ENCODE measurements around the gene RANBP3.

DNA sequence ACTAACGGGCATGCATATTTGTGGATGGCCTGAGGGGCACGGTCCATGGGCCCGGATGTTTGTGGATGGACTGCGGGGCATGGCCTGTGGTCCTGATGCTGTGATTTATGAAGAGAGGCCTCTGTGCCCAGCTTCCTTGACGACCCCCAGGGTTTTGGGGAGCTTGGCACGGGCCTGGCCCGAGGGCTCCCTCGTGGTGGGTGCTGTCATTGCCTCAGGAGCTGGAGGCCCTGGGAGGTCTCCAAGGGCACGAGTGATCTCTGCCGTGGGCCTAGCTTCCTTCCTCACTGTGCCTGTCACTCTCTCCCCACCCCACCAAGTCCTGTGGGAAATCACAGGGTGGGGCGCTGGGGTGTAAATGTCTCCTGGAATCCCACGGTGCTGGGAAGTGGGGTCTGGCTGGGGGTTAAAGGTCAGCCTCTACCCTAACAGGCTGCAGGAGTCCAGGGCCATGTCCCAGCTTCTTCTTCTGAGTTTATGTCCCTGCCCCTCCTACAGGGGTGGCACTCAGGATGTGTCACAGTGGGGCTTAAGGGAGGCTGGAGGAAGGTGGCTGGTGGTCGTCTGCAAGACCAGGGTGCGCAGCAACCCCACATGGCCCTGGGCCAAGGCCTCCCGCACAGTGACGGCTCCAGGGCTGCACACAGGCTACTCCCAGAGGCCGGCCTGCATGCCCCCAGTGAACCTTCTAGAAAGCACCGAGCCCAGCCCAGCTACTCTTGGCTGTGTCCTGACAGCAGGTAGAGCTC lies 27.6 kb upstream of the RANBP3 start:
- TF ChIP-seq, protein P1, sequence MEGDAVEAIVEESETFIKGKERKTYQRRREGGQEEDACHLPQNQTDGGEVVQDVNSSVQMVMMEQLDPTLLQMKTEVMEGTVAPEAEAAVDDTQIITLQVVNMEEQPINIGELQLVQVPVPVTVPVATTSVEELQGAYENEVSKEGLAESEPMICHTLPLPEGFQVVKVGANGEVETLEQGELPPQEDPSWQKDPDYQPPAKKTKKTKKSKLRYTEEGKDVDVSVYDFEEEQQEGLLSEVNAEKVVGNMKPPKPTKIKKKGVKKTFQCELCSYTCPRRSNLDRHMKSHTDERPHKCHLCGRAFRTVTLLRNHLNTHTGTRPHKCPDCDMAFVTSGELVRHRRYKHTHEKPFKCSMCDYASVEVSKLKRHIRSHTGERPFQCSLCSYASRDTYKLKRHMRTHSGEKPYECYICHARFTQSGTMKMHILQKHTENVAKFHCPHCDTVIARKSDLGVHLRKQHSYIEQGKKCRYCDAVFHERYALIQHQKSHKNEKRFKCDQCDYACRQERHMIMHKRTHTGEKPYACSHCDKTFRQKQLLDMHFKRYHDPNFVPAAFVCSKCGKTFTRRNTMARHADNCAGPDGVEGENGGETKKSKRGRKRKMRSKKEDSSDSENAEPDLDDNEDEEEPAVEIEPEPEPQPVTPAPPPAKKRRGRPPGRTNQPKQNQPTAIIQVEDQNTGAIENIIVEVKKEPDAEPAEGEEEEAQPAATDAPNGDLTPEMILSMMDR (IDR thresholded peaks at IDR 0.05): no peak
- TF ChIP-seq ZFX (IDR thresholded peaks at IDR 0.05; ENCODE audit: borderline replicate concordance): no peak
